DND-41 (cell line): Measurements from ENCODE around the gene F8.

Experiments
- ATAC-seq: fragments of 200-7000 bp; cut with Tn5 transposase; 3 replicates; pipeline ENCODE4 v1.9.1; 2021; ENCODE audit warnings: low read depth; ENCODE audit not compliant: insufficient read depth
- DNase-seq: peaks from one replicate; pipeline ENCODE4 v3.0.0-alpha.2; 2020
- H2AFZ ChIP-seq: 2 replicates; pipeline ENCODE4 v1.6.0; 2012; ENCODE audit warnings: low read depth, low read length
- H3K27ac ChIP-seq: 2 replicates; pipeline ENCODE4 v1.5.1; 2012; ENCODE audit warnings: low read length, inconsistent platforms
- H3K27me3 ChIP-seq: fragments of 200-600 bp; sonication (generic); 2 replicates; pipeline ENCODE4 v1.6.0; 2012; ENCODE audit warnings: low read length, mild to moderate bottlenecking, inconsistent platforms; ENCODE audit not compliant: insufficient read depth, poor library complexity
- H3K36me3 ChIP-seq: 2 replicates; pipeline ENCODE4 v1.5.1; 2012; ENCODE audit warnings: low read length, inconsistent platforms; ENCODE audit not compliant: insufficient read depth
- H3K4me1 ChIP-seq: 2 replicates; pipeline ENCODE4 v1.5.1; 2012; ENCODE audit warnings: mild to moderate bottlenecking, low read length; ENCODE audit not compliant: insufficient read depth
- H3K4me2 ChIP-seq: 2 replicates; pipeline ENCODE4 v1.6.0; 2012; ENCODE audit warnings: mild to moderate bottlenecking, moderate library complexity, low read length, inconsistent platforms; ENCODE audit not compliant: insufficient read depth
- H3K4me3 ChIP-seq, 2 experiments: fragments of 200-600 bp in 1 of 2; shearing (Covaris generic) in 1 of 2; 2 replicates each; pipeline ENCODE4 v1.5.1; 2012 to 2016; ENCODE audit warnings: inconsistent platforms in 2 of 2, low read length in 2 of 2, mild to moderate bottlenecking in 2 of 2, low read depth in 1 of 2, moderate library complexity in 1 of 2
- H3K79me2 ChIP-seq: 2 replicates; pipeline ENCODE4 v1.6.0; 2012; ENCODE audit warnings: low read length, inconsistent platforms; ENCODE audit not compliant: insufficient read depth
- H3K9ac ChIP-seq: 2 replicates; pipeline ENCODE4 v1.6.0; 2012; ENCODE audit warnings: low read depth, mild to moderate bottlenecking, inconsistent platforms, low read length, moderate library complexity
- H3K9me3 ChIP-seq: 2 replicates; pipeline ENCODE4 v1.5.1; 2012; ENCODE audit warnings: low read length, moderate library complexity, mild to moderate bottlenecking, inconsistent platforms; ENCODE audit not compliant: insufficient read depth, severe bottlenecking
- H4K20me1 ChIP-seq: 2 replicates; pipeline ENCODE4 v1.6.0; 2012; ENCODE audit warnings: low read length; ENCODE audit not compliant: insufficient read depth
- EZH2 ChIP-seq: IDR thresholded peaks from 3 replicates; pipeline ENCODE4 v1.6.1; 2012; ENCODE audit warnings: borderline replicate concordance, low read depth, mild to moderate bottlenecking, moderate library complexity, low read length, inconsistent platforms; ENCODE audit not compliant: severe bottlenecking
- TF ChIP-seq, protein P1 (sequence below): IDR thresholded peaks from 2 replicates; pipeline ENCODE4 v1.5.1; 2012; ENCODE audit warnings: borderline replicate concordance, low read length, moderate library complexity, mild to moderate bottlenecking; ENCODE audit not compliant: poor library complexity, severe bottlenecking; ENCODE audit errors: extremely low read depth

The F8 gene

DNA sequence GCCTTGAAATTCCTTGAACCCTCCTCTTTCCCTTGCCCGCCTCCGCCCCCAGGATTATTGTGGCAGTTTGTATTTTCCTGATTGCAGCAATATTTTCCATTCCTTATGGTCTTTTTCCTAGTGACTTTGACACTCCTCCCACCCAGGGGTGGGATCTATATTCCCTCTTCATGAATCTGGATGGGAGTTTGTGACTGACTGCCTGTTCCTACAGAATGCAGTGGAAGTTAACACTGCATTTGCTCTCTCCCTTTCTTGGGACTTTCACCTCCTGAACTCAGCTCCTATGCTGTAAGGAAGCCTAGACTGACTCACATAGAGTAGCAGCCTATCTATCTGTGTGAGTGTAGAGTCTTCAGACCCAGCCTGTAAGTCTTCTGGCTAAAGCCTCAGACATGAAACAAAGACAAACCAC lies 6.4 kb upstream of the F8 start:
- Histone ChIP-seq H3K9ac (peak overlapping the region; percentile 9; the same call in 1 of the 2 replicates), H3K36me3 (peaks cover 5% of the 10 kb centered on the region), H4K20me1 (no peaks in the 10 kb centered on the region), H2AFZ (no peak overlapping the region), H3K4me3 (0 out of 4 replicates have a peak overlapping the region, but pooled peaks of 1 of the 2 experiments have one; percentile 1), H3K79me2 (peaks cover 47% of the 10 kb centered on the region), H3K27me3 (no peaks in the 10 kb centered on the region), H3K4me1 (peaks cover 22% of the 10 kb centered on the region), H3K9me3 (no peaks in the 10 kb centered on the region), H3K27ac (no peak overlapping the region), H3K4me2 (peak overlapping the region; percentile 74; the same call in 1 of the 2 replicates)
- ATAC-seq = no peak
- DNase-seq = no peak
- TF ChIP-seq, protein P1, sequence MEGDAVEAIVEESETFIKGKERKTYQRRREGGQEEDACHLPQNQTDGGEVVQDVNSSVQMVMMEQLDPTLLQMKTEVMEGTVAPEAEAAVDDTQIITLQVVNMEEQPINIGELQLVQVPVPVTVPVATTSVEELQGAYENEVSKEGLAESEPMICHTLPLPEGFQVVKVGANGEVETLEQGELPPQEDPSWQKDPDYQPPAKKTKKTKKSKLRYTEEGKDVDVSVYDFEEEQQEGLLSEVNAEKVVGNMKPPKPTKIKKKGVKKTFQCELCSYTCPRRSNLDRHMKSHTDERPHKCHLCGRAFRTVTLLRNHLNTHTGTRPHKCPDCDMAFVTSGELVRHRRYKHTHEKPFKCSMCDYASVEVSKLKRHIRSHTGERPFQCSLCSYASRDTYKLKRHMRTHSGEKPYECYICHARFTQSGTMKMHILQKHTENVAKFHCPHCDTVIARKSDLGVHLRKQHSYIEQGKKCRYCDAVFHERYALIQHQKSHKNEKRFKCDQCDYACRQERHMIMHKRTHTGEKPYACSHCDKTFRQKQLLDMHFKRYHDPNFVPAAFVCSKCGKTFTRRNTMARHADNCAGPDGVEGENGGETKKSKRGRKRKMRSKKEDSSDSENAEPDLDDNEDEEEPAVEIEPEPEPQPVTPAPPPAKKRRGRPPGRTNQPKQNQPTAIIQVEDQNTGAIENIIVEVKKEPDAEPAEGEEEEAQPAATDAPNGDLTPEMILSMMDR = no peak
- TF ChIP-seq EZH2 = no peak

DNA sequence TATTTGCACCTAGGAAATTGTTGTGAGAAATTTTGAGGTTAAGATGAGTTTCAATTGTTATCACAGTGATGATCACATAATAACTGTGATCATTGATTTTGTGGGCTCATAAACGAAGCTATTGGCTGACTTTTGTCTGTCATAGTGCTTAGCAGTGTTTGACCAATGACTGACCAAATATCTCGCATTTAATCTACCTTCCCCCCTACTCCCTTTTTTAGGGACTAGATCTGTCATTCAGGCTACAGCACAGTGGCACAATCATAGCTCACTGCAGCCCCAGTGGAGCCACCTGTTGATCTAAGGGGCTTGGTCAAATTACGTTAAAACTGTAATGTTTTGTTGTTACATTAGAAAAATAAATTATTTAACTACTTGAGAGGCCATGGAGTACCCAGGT lies 5.6 kb upstream of the F8 start:
- H3K27me3 ChIP-seq = no peaks in the 10 kb centered on the region
- H3K4me1 ChIP-seq = peaks cover 22% of the 10 kb centered on the region
- H4K20me1 ChIP-seq = no peaks in the 10 kb centered on the region
- TF ChIP-seq, protein P1 = no peak
- TF ChIP-seq EZH2 = no peak
- ATAC-seq = no peak
- H3K9me3 ChIP-seq = no peaks in the 10 kb centered on the region
- peak overlapping the region; percentile 74 for H3K4me2 ChIP-seq
- H3K9ac ChIP-seq = peak overlapping the region; percentile 91
- H3K4me3 ChIP-seq = peak overlapping the region; percentile 97 to 98; a peak in 3 of 4 replicates
- peaks cover 45% of the 10 kb centered on the region for H3K79me2 ChIP-seq
- no peaks in the 10 kb centered on the region; the same call in 1 of the 2 replicates for H3K36me3 ChIP-seq
- no peak for DNase-seq
- H2AFZ ChIP-seq = no peak overlapping the region; the same call in 1 of the 2 replicates
- H3K27ac ChIP-seq = peak overlapping the region; percentile 95

DNA sequence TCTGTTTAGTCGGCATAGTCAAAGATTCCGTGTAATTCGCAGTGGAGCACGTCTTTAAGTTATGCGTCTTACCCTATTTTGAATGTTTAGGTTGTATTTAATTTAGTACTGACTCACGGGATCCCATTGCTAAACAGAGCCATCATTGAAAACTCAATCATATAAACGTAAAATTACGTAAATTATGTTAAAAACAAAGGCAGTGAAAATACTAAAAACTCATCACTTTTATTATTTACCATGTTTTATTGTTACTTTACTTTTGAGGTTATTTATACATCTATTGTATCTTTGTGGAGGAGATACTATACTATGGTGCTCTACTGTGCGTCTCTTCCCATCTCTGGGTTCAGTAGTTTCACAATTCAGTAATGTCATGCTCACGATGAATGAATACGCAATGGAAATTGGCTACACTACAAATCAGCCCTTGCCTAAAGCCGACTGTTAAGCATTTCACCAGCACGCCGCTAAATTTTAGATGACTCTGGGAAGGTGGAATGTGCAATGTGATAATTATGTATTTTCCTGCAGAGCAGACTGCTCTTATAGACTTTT lies 5.1 kb upstream of the F8 start:
- DNase-seq (no peak), ATAC-seq (no peak)
- Histone ChIP-seq H3K4me3 (peak overlapping the region; percentile 97 to 98), H3K79me2 (peaks cover 43% of the 10 kb centered on the region), H3K27me3 (no peaks in the 10 kb centered on the region), H3K36me3 (no peaks in the 10 kb centered on the region; the same call in 1 of the 2 replicates), H3K4me1 (peaks cover 22% of the 10 kb centered on the region), H3K4me2 (peak overlapping the region; percentile 74), H3K27ac (peak overlapping the region; percentile 95), H2AFZ (peak overlapping the region; percentile 96), H3K9me3 (no peaks in the 10 kb centered on the region), H3K9ac (peak overlapping the region; percentile 91), H4K20me1 (no peaks in the 10 kb centered on the region)
- TF ChIP-seq EZH2 = no peak
- TF ChIP-seq, protein P1 = no peak
